ENCODE results near the gene HTR3C.

DNA sequence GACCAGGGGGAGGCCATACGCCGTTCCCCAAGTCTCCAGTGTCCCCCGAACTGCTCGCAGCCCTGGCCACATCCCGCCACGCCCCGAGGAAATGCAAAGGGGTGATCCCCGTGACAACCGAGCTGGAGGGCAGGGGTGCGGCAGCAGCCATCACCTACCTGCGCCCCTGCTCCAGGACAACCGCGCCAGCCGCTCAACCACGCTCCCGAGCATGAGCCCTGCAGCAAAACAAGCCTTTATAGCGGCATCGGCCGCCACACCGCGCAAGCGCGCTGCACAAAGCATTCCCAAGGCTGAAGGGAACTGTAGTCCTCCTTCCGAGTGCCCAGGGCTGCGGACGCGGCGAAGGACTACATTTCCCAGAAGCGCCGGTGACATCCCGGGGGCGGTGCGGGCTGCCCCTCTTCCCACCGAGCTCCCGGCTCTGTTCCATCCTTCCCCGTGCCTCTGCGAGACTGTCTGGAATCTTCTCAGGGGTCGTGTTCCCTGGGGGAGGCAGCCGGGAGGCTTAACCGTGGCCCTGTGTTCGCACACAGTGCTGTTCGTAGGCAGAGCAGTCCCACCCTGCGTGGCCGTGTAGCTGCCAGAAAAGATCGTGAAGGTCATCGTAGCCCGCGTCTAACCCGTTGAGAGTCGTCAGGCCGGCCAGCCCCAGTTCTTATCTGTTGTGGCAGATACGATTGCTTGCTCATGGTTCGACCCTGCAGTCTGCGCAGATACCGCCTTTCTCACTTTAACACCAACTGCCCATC, 35.0 kb upstream of the HTR3C start, which contains the start of gene ABCC5:
- no peak for TF ChIP-seq EZH2 (IDR thresholded peaks at IDR 0.05; ENCODE audit: borderline replicate concordance, low read depth, low read length, poor library complexity, severe bottlenecking)
- TF ChIP-seq, protein P1, sequence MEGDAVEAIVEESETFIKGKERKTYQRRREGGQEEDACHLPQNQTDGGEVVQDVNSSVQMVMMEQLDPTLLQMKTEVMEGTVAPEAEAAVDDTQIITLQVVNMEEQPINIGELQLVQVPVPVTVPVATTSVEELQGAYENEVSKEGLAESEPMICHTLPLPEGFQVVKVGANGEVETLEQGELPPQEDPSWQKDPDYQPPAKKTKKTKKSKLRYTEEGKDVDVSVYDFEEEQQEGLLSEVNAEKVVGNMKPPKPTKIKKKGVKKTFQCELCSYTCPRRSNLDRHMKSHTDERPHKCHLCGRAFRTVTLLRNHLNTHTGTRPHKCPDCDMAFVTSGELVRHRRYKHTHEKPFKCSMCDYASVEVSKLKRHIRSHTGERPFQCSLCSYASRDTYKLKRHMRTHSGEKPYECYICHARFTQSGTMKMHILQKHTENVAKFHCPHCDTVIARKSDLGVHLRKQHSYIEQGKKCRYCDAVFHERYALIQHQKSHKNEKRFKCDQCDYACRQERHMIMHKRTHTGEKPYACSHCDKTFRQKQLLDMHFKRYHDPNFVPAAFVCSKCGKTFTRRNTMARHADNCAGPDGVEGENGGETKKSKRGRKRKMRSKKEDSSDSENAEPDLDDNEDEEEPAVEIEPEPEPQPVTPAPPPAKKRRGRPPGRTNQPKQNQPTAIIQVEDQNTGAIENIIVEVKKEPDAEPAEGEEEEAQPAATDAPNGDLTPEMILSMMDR (conservative IDR thresholded peaks at IDR 0.05; ENCODE audit: low read depth, low read length): no peak

Data from A673 (cell line).